HUES6 (cell line): ENCODE measurements around the gene MED14.
A peak's percentile ranks its signal among the peaks of the same experiment; 100 is the strongest.
"Not testable (repeated sequence)": the region's sequence is repeated elsewhere in the genome, so short reads cannot be mapped to it uniquely, and the experiment has no call there.

ENCODE experiments used
- H3K27ac ChIP-seq: 2 replicates; pipeline ENCODE4 v1.7.0; 2013; ENCODE audit warnings: low read depth, mild to moderate bottlenecking, low read length, inconsistent platforms
- H3K27me3 ChIP-seq: 2 replicates; pipeline ENCODE4 v1.6.1; 2013; ENCODE audit warnings: low read length; ENCODE audit not compliant: control insufficient read depth, insufficient read depth
- H3K36me3 ChIP-seq: 2 replicates; pipeline ENCODE4 v1.6.1; 2013; ENCODE audit warnings: low read length; ENCODE audit not compliant: control insufficient read depth, insufficient read depth
- H3K4me1 ChIP-seq: 2 replicates; pipeline ENCODE4 v1.6.1; 2013; ENCODE audit warnings: low read length; ENCODE audit not compliant: control insufficient read depth, insufficient read depth
- H3K4me3 ChIP-seq: 2 replicates; pipeline ENCODE4 v1.5.1; 2013; ENCODE audit warnings: low read depth, low read length
- H3K9ac ChIP-seq: one replicate; pipeline ENCODE4 v1.6.1; 2013; ENCODE audit warnings: mild to moderate bottlenecking, low read length
- H3K9me3 ChIP-seq: 2 replicates; pipeline ENCODE4 v1.6.1; 2013; ENCODE audit warnings: low read depth, low read length; ENCODE audit not compliant: control insufficient read depth, insufficient read depth

MED14 gene

DNA sequence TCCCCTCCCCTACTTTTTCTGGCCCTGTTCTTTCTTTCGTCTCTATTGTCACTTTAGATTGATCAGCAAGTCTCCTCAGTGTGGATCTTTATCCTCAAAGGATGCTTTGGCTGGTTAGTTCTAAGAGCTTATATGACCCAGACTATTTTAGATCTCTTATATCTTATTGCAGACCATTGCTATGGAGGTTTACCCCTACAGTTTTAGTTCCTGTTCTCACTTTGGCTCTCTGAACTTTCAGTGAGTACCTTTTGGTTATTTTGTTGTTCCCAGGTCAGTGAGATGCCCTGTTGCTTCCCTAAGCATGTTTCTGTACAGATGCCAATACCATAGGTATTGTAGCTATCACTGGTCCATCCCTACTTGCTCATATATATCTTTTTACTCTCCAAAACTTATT lies 24.0 kb upstream of the MED14 start:
- H3K36me3 ChIP-seq: no peaks in the 10 kb centered on the region
- peaks cover 14% of the 10 kb centered on the region; the same call in 1 of the 2 replicates for H3K9me3 ChIP-seq
- H3K27me3 ChIP-seq: no peaks in the 10 kb centered on the region
- H3K9ac ChIP-seq: no peak overlapping the region
- H3K4me3 ChIP-seq: no peak overlapping the region
- no peak overlapping the region for H3K27ac ChIP-seq
- H3K4me1 ChIP-seq: peaks cover 8% of the 10 kb centered on the region; the same call in 1 of the 2 replicates

GRCh38 chrX:40757058-40757457 lies 21.7 kb upstream of the MED14 start:
- H3K4me1 ChIP-seq: peaks cover 8% of the 10 kb centered on the region; the same call in 1 of the 2 replicates
- no peaks in the 10 kb centered on the region for H3K27me3 ChIP-seq
- no peaks in the 10 kb centered on the region for H3K36me3 ChIP-seq
- H3K9me3 ChIP-seq: peaks cover 18% of the 10 kb centered on the region
- H3K9ac ChIP-seq: no peak overlapping the region
- H3K27ac ChIP-seq: no peak overlapping the region
- H3K4me3 ChIP-seq: no peak overlapping the region

- Histone ChIP-seq H3K9me3 (peaks cover 24% of the 10 kb centered on the region), H3K4me3 (no peak overlapping the region), H3K9ac (no peak overlapping the region), H3K36me3 (no peaks in the 10 kb centered on the region), H3K27ac (no peak overlapping the region), H3K4me1 (peaks cover 8% of the 10 kb centered on the region; the same call in 1 of the 2 replicates), H3K27me3 (no peaks in the 10 kb centered on the region)
These were observed 20.2 kb upstream of the MED14 start for GRCh38 chrX:40755291-40756249.

DNA sequence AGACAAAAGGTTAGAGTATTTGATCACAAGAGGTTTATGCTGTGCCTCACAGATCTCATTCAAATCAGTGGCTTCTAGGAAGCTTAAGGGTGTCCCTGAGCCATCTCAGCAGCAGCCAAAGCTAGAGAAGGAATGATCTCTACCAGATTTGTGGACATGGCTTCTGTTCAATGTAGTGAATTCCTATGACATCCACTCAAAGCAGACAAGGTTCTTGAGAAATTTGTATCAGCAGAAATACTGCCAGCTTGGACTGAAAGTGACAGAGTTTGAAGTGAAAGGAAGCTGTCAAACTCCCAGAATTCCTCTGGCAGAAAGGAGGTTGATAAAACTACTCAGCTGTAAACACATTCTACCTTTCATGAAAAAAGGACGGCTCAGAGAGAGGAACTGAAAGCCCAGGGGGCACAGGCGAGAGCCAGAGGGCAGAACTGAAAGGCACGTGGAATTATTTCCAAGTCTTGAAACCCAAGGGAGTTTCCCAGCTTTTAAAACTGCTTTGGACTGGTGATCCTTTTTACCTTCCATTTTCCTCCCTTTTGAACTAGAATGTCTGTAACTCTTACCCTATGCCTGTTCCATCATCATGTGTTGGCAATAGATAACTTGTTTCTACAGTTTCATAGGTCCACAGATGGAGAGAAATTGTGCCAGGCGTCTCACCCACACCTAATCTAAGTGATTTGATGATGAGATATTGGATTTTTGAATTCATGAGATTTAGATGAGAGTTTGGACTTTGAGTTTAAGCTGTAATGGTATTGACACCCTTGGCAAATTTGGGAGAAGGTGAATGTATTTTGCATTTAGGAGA lies 14.5 kb upstream of the MED14 start:
- H3K4me3 ChIP-seq: no peak overlapping the region
- no peaks in the 10 kb centered on the region for H3K4me1 ChIP-seq
- peaks cover 35% of the 10 kb centered on the region for H3K9me3 ChIP-seq
- H3K36me3 ChIP-seq: no peaks in the 10 kb centered on the region
- no peak overlapping the region for H3K27ac ChIP-seq
- no peak overlapping the region for H3K9ac ChIP-seq
- no peaks in the 10 kb centered on the region for H3K27me3 ChIP-seq

- no peaks in the 10 kb centered on the region for H3K36me3 ChIP-seq
- H3K27me3 ChIP-seq: no peaks in the 10 kb centered on the region
- peaks cover 35% of the 10 kb centered on the region for H3K9me3 ChIP-seq
- H3K4me1 ChIP-seq: no peaks in the 10 kb centered on the region
- H3K4me3 ChIP-seq: no peak overlapping the region
- no peak overlapping the region for H3K27ac ChIP-seq
- no peak overlapping the region for H3K9ac ChIP-seq
These were observed 13.6 kb upstream of the MED14 start for GRCh38 chrX:40748977-40749376.

GRCh38 chrX:40746521-40746920 lies 11.2 kb upstream of the MED14 start:
- H3K4me3 ChIP-seq: no peak overlapping the region
- peaks cover 30% of the 10 kb centered on the region for H3K9me3 ChIP-seq
- H3K27me3 ChIP-seq: no peaks in the 10 kb centered on the region
- no peak overlapping the region for H3K27ac ChIP-seq
- H3K9ac ChIP-seq: no peak overlapping the region
- no peaks in the 10 kb centered on the region for H3K4me1 ChIP-seq
- no peaks in the 10 kb centered on the region for H3K36me3 ChIP-seq

DNA sequence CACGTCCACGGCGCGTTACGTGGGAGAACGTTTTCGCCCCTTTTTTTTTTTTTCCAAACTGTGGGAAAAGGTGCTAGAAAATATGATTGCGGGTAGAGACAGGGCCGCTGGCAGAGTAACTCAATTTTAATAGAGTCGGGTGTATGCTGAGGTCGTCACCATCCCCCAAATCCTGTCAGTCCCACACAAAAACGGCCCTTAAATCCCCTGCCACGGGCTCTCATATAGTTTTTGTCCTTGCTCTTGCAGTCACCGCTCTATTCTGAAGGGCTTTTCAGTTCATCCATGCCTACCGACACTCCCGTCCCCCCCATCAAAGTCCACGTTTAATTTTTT lies 796 bp upstream of the MED14 start:
- Histone ChIP-seq H3K4me1 (peaks cover 2% of the 10 kb centered on the region; the same call in 1 of the 2 replicates), H3K27me3 (no peaks in the 10 kb centered on the region), H3K27ac (peak overlapping the region; percentile 64; the same call in 1 of the 2 replicates), H3K4me3 (peak overlapping the region; percentile 69), H3K36me3 (peaks cover 5% of the 10 kb centered on the region; the same call in 1 of the 2 replicates), H3K9ac (peak overlapping the region; percentile 71), H3K9me3 (no peaks in the 10 kb centered on the region)

DNA sequence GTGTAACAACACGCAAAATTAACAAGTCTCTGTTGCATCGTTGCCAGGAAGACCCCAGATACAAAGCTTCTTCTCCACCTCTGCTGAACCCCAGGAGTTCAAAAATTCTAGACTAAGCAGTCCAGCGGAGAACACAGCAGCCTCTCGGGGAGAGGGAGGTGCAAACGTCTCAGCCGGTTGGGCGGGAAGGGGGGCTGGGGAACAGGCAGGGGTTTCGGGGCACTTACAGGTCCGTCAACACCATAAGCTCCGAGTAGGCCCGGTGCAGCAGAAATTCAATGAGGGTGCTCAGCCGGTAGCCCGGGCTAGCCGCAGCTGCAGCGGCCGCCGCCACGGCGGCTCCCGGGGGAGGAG lies 394 bp downstream of the MED14 start:
- Histone ChIP-seq H3K27me3 (no peaks in the 10 kb centered on the region), H3K9ac (peak overlapping the region; percentile 71), H3K27ac (peak overlapping the region; percentile 64; the same call in 1 of the 2 replicates), H3K36me3 (peaks cover 5% of the 10 kb centered on the region; the same call in 1 of the 2 replicates), H3K9me3 (no peaks in the 10 kb centered on the region), H3K4me3 (peak overlapping the region; percentile 69), H3K4me1 (peaks cover 9% of the 10 kb centered on the region)

- Histone ChIP-seq H3K27me3 (no peaks in the 10 kb centered on the region), H3K4me3 (peak overlapping the region; percentile 69), H3K36me3 (peaks cover 5% of the 10 kb centered on the region; the same call in 1 of the 2 replicates), H3K27ac (no peak overlapping the region), H3K9me3 (no peaks in the 10 kb centered on the region), H3K9ac (no peak overlapping the region), H3K4me1 (peaks cover 9% of the 10 kb centered on the region)
These were observed 1.6 kb downstream of the MED14 start for GRCh38 chrX:40733706-40734105.

DNA sequence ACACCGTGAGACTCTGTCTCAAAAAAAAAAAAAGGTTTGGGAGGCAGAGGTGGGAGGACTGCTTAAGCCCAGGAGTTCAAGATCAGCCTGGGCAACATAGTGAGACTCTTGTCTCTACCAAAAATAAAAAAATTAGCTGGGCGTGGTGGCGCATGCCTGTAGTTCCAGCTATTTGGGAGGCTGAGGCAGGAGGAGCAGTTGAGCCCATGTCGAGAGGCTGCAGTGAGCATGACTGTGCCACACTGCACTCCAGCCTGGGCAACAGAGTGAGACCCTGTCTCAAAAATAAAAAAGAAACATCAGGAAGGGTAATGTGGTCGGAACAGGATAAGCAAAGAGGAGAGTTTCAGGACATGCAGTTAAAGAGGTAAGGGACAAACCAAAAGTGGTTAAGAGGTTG lies 2.8 kb downstream of the MED14 start:
- H3K27me3 ChIP-seq, H3K4me3 ChIP-seq, H3K9me3 ChIP-seq, H3K4me1 ChIP-seq, H3K27ac ChIP-seq, H3K9ac ChIP-seq: not testable (repeated sequence)
- peaks cover 12% of the 10 kb centered on the region for H3K36me3 ChIP-seq
